Memory B cell (primary cell): Measurements from ENCODE around the gene SLC26A1.

ENCODE experiments used
- ATAC-seq: fragments of 150-1000 bp; cut with Tn5 transposase; 2 replicates; pipeline ENCODE4 v1.10.0; 2021; ENCODE audit warnings: low read depth, mild to moderate bottlenecking, moderate library complexity
- DNase-seq, 2 donors: peaks; one replicate each; pipeline ENCODE4 v3.0.0; 2022; ENCODE audit warnings: low spot score in 2 of 2
- H3K27ac Mint-ChIP-seq: one replicate; pipeline ENCODE4 v1.8.0; 2022; ENCODE audit warnings: mild to moderate bottlenecking, moderate library complexity, mixed read lengths
- H3K27me3 Mint-ChIP-seq: one replicate; pipeline ENCODE4 v1.8.0; 2022; ENCODE audit warnings: mixed read lengths
- H3K36me3 Mint-ChIP-seq: one replicate; pipeline ENCODE4 v1.8.0; 2022; ENCODE audit warnings: mild to moderate bottlenecking, mixed read lengths
- H3K4me1 Mint-ChIP-seq: one replicate; pipeline ENCODE4 v1.8.0; 2022; ENCODE audit warnings: mixed read lengths
- H3K4me3 Mint-ChIP-seq: one replicate; pipeline ENCODE4 v1.8.0; 2022; ENCODE audit warnings: mild to moderate bottlenecking, moderate library complexity, mixed read lengths
- H3K9me3 Mint-ChIP-seq: one replicate; pipeline ENCODE4 v1.8.0; 2022; ENCODE audit warnings: mixed read lengths

The SLC26A1 gene

GRCh38 chr4:967113-968104 lies 25.8 kb downstream of the SLC26A1 start:
- ATAC-seq (no peak), DNase-seq (no peak)
- no peak overlapping the region for H3K4me3 Mint-ChIP-seq
- H3K27me3 Mint-ChIP-seq, result no peaks in the 10 kb centered on the region
- H3K9me3 Mint-ChIP-seq, result no peaks in the 10 kb centered on the region
- no peak overlapping the region for H3K27ac Mint-ChIP-seq
- peaks cover 1% of the 10 kb centered on the region for H3K36me3 Mint-ChIP-seq
- peaks cover 4% of the 10 kb centered on the region for H3K4me1 Mint-ChIP-seq

DNA sequence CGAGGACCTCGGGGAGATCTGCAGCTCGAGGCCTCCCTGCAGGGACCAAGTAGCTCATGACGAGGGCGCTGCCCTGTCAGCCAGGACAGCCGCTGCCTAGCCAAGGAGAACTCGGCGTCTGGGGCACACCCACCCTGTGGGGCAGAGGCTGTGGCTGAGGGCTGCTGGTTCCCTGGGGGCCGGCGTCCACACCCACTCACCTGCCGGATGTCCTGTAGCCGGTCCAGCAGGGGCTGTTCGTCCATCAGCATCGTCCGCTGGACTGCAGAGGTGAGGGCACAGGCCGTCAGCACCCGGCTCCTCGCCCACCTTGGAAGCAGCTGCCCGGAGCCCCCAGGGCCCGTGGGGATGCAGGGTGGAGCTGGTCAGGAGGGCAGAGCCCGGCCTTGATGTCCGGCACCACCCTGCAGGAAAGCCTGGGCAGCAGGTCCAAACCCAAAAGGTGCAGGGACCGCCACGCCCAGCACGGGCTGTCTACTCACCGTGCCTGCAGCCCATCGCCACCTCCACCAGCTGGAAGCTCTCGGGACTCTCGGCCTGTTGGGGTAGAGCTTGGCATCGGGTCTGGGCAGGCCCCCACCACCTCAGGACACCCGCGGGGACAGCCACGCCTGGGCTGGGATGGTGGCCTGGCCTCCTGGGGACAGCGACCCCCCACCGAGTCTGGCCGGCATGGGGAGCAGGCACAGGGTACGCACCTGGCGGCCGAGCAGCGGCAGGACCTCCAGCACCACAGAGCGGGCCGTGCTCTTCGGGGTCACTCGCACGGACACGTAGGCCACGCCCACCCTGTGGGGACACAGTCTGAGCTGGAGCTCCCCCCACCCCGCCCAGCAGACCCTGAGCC lies 26.7 kb downstream of the SLC26A1 start:
- Mint-ChIP-seq H3K4me3 (no peak overlapping the region), H3K27ac (no peak overlapping the region), H3K27me3 (no peaks in the 10 kb centered on the region), H3K36me3 (peaks cover 1% of the 10 kb centered on the region), H3K9me3 (no peaks in the 10 kb centered on the region), H3K4me1 (peaks cover 7% of the 10 kb centered on the region)
- DNase-seq (no peak), ATAC-seq (no peak)

DNA sequence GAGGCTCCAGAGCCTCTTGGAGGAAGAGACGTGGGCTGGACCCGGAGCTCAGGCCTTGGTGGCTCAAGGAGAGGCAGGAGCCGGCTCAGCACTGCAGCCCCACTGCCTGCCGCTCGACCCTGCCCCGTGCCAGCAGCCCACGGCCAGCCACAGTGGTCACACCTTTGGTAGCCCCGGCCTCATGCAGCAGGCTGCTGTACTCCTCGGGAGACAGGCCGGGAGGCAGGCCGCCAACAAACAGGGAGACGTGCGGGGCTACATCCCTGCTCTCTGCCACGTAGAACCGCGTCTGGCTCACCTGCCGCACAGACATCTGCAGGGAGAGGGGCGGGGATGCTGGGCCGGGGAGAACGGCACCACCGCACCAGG lies 27.5 kb downstream of the SLC26A1 start:
- no peak for DNase-seq
- H3K9me3 Mint-ChIP-seq, result no peaks in the 10 kb centered on the region
- no peak for ATAC-seq
- peaks cover 1% of the 10 kb centered on the region for H3K36me3 Mint-ChIP-seq
- H3K4me1 Mint-ChIP-seq, result peaks cover 7% of the 10 kb centered on the region
- no peak overlapping the region for H3K27ac Mint-ChIP-seq
- H3K4me3 Mint-ChIP-seq, result no peak overlapping the region
- no peaks in the 10 kb centered on the region for H3K27me3 Mint-ChIP-seq

DNA sequence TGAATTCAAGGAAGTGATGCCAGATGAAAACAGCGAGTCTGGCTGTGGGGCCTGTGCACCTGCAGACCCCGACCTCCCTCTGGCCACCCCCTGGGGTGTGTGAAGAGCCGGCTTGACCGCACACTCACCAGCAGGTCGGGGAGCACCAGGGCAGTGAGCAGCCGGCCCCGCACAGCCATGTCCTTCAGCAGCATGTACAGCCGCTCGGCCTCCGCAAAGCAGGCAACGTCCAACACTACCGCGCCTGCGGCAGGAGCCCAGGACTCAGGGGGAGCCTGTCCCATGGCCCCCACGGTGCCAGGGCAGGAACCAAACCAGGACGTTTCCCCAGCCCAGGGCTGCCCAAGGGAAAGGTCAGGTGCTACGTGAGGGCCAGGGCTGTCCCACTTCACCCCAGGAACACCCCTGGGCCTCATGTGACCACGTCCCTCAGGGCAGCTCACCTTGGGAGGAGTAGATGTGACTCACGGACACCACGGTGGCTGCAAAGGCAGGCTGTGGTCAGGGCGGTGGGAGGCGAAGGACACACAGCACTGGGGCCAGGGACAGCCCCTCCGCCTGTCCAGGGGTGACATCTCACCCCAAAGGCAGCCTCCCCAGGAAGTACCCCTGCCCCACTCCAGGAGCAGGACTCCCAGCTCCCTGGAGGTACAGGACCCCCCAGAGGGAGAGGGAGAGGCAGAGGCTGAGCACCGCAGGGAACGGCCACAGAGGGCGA lies 28.0 kb downstream of the SLC26A1 start:
- no peak overlapping the region for H3K27ac Mint-ChIP-seq
- no peak overlapping the region for H3K4me3 Mint-ChIP-seq
- no peaks in the 10 kb centered on the region for H3K27me3 Mint-ChIP-seq
- ATAC-seq, result no peak
- H3K9me3 Mint-ChIP-seq, result no peaks in the 10 kb centered on the region
- peaks cover 4% of the 10 kb centered on the region for H3K4me1 Mint-ChIP-seq
- H3K36me3 Mint-ChIP-seq, result peaks cover 1% of the 10 kb centered on the region
- no peak for DNase-seq

GRCh38 chr4:964346-965025 lies 28.7 kb downstream of the SLC26A1 start:
- no peaks in the 10 kb centered on the region for H3K9me3 Mint-ChIP-seq
- H3K4me3 Mint-ChIP-seq, result no peak overlapping the region
- peaks cover 4% of the 10 kb centered on the region for H3K4me1 Mint-ChIP-seq
- ATAC-seq (no peak), DNase-seq (no peak)
- peaks cover 1% of the 10 kb centered on the region for H3K36me3 Mint-ChIP-seq
- H3K27ac Mint-ChIP-seq, result no peak overlapping the region
- H3K27me3 Mint-ChIP-seq, result no peaks in the 10 kb centered on the region

GRCh38 chr4:963276-964225 lies 29.7 kb downstream of the SLC26A1 start:
- Mint-ChIP-seq H3K27ac (no peak overlapping the region), H3K9me3 (no peaks in the 10 kb centered on the region), H3K4me3 (no peak overlapping the region), H3K4me1 (peaks cover 4% of the 10 kb centered on the region), H3K27me3 (no peaks in the 10 kb centered on the region), H3K36me3 (peaks cover 3% of the 10 kb centered on the region)
- DNase-seq (no peak), ATAC-seq (no peak)

DNA sequence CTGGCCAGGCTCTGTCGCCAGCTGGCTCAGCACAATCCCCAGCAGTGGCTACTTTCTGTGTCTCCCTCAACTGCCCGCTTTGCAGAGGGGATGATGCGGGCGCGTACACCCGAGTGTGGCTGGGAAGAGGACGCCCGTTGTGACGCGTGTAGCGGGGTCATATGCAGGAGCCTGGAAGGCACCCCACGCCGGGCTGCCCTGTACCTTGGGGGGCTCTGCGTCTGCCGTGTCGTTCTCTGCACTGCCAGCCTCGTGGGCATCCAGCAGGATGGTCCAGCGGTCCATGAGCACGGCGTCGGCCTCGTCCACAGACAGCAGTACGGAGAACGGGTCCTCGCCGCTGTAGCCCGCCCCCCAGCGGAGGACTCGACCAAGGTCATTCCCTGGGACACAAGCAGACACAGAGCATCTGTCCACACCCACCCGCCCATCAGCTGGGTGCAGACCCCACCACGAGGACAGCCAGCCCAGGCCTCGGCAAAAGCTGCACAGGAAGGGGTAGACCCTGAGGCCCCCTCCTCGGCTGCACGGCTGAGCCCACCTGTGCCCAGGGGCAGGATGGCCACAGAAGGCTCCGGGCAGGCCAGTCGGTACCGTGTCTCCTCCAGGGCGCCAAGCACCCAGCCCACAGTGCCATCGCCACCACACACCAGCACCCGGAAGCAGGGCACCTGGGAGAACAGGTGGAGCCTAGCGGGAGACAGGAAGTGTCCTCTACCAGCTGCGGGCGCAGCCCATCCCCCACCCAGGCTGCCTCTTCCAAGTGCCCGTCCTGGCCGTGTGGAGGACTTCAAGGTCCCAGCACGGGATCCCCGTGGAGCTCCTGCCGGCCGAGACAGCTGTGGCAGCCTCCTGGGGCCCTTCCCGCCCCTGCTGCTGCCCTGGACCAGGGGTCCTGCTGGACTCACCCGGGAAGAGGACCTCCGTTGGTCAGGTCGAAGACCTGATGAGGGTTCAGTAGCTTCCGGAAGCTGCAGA lies 30.7 kb downstream of the SLC26A1 start:
- no peak overlapping the region for H3K27ac Mint-ChIP-seq
- peaks cover 8% of the 10 kb centered on the region for H3K36me3 Mint-ChIP-seq
- DNase-seq, result no peak
- no peaks in the 10 kb centered on the region for H3K27me3 Mint-ChIP-seq
- H3K4me1 Mint-ChIP-seq, result peaks cover 4% of the 10 kb centered on the region
- no peak overlapping the region for H3K4me3 Mint-ChIP-seq
- no peaks in the 10 kb centered on the region for H3K9me3 Mint-ChIP-seq
- ATAC-seq, result no peak

- Mint-ChIP-seq H3K36me3 (peaks cover 13% of the 10 kb centered on the region), H3K27me3 (no peaks in the 10 kb centered on the region), H3K27ac (no peak overlapping the region), H3K4me1 (peaks cover 4% of the 10 kb centered on the region), H3K9me3 (no peaks in the 10 kb centered on the region), H3K4me3 (no peak overlapping the region)
- ATAC-seq (peak; percentile 78), DNase-seq (no peak)
Measured at GRCh38 chr4:961351-962230, 31.6 kb downstream of the SLC26A1 start.

DNA sequence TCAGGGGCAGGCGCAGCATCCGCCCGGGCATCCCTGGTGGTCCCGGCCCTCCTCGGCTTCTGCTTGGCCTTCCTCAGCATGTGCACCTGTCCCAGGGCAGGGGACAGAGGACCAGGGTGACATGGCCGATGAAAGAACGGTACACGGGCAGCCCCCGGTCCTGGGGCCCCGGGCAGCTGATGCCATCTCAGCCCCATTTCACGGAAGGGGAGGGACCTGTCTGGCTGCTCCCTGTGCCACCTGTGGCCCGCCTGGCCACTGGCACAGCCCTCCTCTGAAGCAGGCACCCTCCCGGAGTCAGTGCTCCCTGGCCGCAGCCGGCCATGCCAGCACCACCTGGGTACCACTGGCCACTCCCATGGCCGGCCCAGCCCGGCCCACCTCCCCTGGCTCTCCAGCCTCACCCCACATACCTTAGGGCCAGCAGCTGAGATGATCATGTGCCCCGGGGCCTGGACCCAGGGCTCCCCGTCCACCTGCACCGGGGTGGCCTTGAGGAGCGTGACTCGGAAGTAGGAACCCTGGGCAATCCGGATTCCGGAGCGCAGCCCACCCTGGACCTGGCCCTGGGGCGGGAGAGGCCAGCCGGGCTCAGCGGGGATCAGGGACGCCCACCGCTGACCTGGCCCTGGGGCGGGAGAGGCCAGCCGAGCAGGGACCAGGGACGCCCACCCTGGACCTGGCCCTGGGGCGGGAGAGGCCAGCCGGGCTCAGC lies 32.4 kb downstream of the SLC26A1 start:
- H3K27me3 Mint-ChIP-seq, result no peaks in the 10 kb centered on the region
- H3K36me3 Mint-ChIP-seq, result peaks cover 14% of the 10 kb centered on the region
- peaks cover 4% of the 10 kb centered on the region for H3K4me1 Mint-ChIP-seq
- H3K27ac Mint-ChIP-seq, result no peak overlapping the region
- ATAC-seq (no peak), DNase-seq (no peak)
- H3K9me3 Mint-ChIP-seq, result no peaks in the 10 kb centered on the region
- H3K4me3 Mint-ChIP-seq, result no peak overlapping the region

DNA sequence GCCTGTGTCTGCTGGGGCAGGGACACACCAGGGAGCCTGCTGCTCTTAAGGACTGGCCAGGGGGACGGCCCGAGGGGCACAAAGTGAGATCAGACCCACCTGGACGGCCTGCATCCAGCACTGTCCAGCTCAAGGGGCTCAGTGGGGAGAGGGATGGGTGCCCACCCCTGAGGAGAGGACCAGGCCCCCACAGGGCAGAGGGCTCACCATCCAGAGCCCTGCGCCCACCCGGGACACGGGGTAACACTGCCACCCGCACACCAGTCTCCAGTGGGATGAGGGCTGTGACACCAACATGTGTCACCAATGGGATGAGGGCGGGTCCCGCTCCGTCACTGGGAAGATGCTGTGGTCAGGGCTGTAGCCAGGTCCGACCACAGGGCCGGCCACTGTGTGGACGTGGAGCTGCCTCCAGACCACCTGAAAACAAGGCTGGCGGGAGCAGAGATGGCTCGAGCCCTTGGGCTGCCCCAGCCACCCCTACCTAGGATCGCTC lies 33.0 kb downstream of the SLC26A1 start:
- no peaks in the 10 kb centered on the region for H3K9me3 Mint-ChIP-seq
- DNase-seq (no peak), ATAC-seq (no peak)
- no peak overlapping the region for H3K27ac Mint-ChIP-seq
- H3K36me3 Mint-ChIP-seq, result peaks cover 14% of the 10 kb centered on the region
- no peak overlapping the region for H3K4me3 Mint-ChIP-seq
- peaks cover 4% of the 10 kb centered on the region for H3K4me1 Mint-ChIP-seq
- H3K27me3 Mint-ChIP-seq, result no peaks in the 10 kb centered on the region
